HG03108 (cell line): Measurements from ENCODE around the gene MPPED1.

ENCODE experiments used
- ATAC-seq: cut with Tn5 transposase; IDR thresholded peaks from one replicate; pipeline ENCODE4 v1.9.1; 2021; ENCODE audit warnings: moderate library complexity; ENCODE audit not compliant: unreplicated experiment

Gene MPPED1

GRCh38 chr22:43446037-43446803, 34.4 kb downstream of the MPPED1 start:
- no peak for ATAC-seq

GRCh38 chr22:43446916-43447315, 35.1 kb downstream of the MPPED1 start:
- no peak for ATAC-seq

- no peak for ATAC-seq
Measured at GRCh38 chr22:43447380-43447779, 35.6 kb downstream of the MPPED1 start.

- no peak for ATAC-seq
Measured at GRCh38 chr22:43448048-43448447, 36.2 kb downstream of the MPPED1 start.

- ATAC-seq, result no peak
Measured at GRCh38 chr22:43449205-43449830, 37.5 kb downstream of the MPPED1 start.

- ATAC-seq, result no peak
Measured at GRCh38 chr22:43449831-43450225, 38.0 kb downstream of the MPPED1 start.

- ATAC-seq, result no peak
Measured at GRCh38 chr22:43451371-43452050, 39.7 kb downstream of the MPPED1 start.

GRCh38 chr22:43455846-43456245, 44.0 kb downstream of the MPPED1 start:
- no peak for ATAC-seq

- ATAC-seq, result no peak
Measured at GRCh38 chr22:43457002-43457401, 45.2 kb downstream of the MPPED1 start.

- ATAC-seq, result no peak
Measured at GRCh38 chr22:43462701-43463100, 50.9 kb downstream of the MPPED1 start.

- ATAC-seq, result no peak
Measured at GRCh38 chr22:43464809-43465208, 53.0 kb downstream of the MPPED1 start.

GRCh38 chr22:43465291-43466015, 53.6 kb downstream of the MPPED1 start:
- ATAC-seq, result no peak

GRCh38 chr22:43466710-43467109, 54.9 kb downstream of the MPPED1 start:
- ATAC-seq, result no peak

- ATAC-seq, result no peak
Measured at GRCh38 chr22:43467216-43467940, 55.6 kb downstream of the MPPED1 start.

GRCh38 chr22:43470253-43470652, 58.4 kb downstream of the MPPED1 start:
- ATAC-seq, result no peak

GRCh38 chr22:43470941-43471585, 59.2 kb downstream of the MPPED1 start:
- ATAC-seq, result no peak

GRCh38 chr22:43471606-43472135, 59.9 kb downstream of the MPPED1 start:
- no peak for ATAC-seq

GRCh38 chr22:43473031-43473430, 61.2 kb downstream of the MPPED1 start:
- ATAC-seq, result no peak

- ATAC-seq, result no peak
Measured at GRCh38 chr22:43473441-43473840, 61.6 kb downstream of the MPPED1 start.
